ENCODE measurements around the gene SCN5A. TPM values are rescaled to one million over a fixed set of nuclear protein-coding genes. Genes with fewer than 3 reads are reported as not detected.

Gene SCN5A
- total RNA-seq, 1 experiment from 2014 or later, result 13.6 TPM

DNA sequence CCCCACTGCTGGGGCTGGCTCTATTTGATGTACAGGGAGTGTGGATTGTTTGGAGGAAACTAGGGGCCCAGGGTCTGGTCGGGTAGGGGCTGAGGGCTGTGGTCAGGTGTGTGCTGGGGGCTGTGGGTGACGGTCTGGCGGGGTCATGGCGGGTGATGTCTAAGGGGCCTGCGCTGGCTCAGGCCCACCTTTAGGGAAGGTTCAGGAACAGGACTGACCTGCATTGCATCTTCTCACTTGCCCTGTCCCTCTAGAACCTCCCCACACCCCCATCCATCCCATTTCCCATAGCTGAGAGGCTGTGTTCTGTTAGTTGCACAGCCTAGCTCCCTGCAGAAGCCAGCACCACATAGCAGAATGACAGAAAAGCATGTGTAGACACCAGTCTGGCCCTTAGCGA, 39.1 kb downstream of the SCN5A start:
- Mint-ChIP-seq H3K9me3 (no peaks in the 10 kb centered on the region), H3K36me3 (no peaks in the 10 kb centered on the region), H3K27me3 (ENCODE audit: low read depth) (no peaks in the 10 kb centered on the region), H3K27ac (no peak overlapping the region), H3K4me3 (no peak overlapping the region), H3K4me1 (no peaks in the 10 kb centered on the region)
- ChIA-PET CTCF (interaction anchor here (0.9 to 1.5 kb wide), 2 partner anchors 13 to 89 kb away, joined by 3 to 4 read pairs; no protein-coding TSS in a partner anchor), POLR2A (no interaction called here)
- DNase-seq (ENCODE audit: low spot score) (no peak), ATAC-seq (no peak)
- TF ChIP-seq, protein P1, sequence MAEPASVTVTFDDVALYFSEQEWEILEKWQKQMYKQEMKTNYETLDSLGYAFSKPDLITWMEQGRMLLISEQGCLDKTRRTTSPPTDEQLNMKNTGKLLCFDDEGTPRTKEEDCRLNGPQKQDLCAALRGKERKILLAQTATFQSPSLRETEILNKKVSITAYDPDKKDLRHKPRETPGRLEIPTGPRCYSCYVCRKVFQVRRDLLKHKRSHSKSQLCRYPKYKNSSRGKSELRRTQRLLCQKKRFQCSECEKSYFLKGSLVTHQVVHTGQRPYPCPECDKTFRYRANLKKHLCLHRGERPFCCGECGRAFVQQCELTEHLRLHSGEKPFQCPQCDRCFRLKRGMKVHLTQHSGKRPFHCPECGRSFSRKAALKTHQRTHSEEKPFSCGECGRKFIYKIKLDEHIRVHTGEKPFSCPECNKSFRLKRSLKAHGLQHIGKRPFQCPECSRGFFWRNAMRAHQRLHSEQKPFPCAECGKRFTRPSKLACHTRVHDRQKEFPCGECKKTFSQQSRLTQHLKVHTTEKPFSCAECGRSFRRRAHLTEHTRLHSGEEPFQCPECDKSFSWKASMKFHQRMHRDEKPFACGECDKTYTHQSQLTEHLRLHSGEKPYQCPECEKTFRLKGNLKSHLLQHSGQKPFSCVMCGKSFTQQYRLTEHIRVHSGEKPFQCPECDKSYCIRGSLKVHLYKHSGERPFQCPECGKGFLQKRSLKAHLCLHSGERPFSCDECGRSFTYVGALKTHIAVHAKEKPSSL (CRISPR knock-in tag; conservative IDR thresholded peaks at IDR 0.05), result no peak
- no peak for TF ChIP-seq ZBTB21 (CRISPR knock-in tag; IDR thresholded peaks at IDR 0.05; ENCODE audit: borderline replicate concordance)
- TF ChIP-seq ZNF138 (CRISPR knock-in tag; conservative IDR thresholded peaks at IDR 0.05), result no peak
- no peak for TF ChIP-seq TEAD1 (CRISPR knock-in tag; IDR thresholded peaks at IDR 0.05)
- TF ChIP-seq NFE2L1 (CRISPR knock-in tag; IDR thresholded peaks at IDR 0.05), result no peak
- no peak for TF ChIP-seq FOXP1 (CRISPR knock-in tag; IDR thresholded peaks at IDR 0.05; ENCODE audit: borderline replicate concordance)
- TF ChIP-seq, protein P2, sequence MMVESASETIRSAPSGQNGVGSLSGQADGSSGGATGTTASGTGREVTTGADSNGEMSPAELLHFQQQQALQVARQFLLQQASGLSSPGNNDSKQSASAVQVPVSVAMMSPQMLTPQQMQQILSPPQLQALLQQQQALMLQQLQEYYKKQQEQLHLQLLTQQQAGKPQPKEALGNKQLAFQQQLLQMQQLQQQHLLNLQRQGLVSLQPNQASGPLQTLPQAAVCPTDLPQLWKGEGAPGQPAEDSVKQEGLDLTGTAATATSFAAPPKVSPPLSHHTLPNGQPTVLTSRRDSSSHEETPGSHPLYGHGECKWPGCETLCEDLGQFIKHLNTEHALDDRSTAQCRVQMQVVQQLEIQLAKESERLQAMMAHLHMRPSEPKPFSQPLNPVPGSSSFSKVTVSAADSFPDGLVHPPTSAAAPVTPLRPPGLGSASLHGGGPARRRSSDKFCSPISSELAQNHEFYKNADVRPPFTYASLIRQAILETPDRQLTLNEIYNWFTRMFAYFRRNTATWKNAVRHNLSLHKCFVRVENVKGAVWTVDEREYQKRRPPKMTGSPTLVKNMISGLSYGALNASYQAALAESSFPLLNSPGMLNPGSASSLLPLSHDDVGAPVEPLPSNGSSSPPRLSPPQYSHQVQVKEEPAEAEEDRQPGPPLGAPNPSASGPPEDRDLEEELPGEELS (CRISPR knock-in tag; IDR thresholded peaks at IDR 0.05), result no peak
- TF ChIP-seq JUN (CRISPR knock-in tag; IDR thresholded peaks at IDR 0.05), result no peak
- TF ChIP-seq JAZF1 (CRISPR knock-in tag; IDR thresholded peaks at IDR 0.05), result no peak
- no peak for TF ChIP-seq CBFB (CRISPR knock-in tag; IDR thresholded peaks at IDR 0.05; ENCODE audit: low read depth)
- TF ChIP-seq GTF2I (CRISPR knock-in tag; conservative IDR thresholded peaks at IDR 0.05), result no peak
- TF ChIP-seq TP53 (CRISPR knock-in tag; IDR thresholded peaks at IDR 0.05), result no peak
- TF ChIP-seq, protein P3, sequence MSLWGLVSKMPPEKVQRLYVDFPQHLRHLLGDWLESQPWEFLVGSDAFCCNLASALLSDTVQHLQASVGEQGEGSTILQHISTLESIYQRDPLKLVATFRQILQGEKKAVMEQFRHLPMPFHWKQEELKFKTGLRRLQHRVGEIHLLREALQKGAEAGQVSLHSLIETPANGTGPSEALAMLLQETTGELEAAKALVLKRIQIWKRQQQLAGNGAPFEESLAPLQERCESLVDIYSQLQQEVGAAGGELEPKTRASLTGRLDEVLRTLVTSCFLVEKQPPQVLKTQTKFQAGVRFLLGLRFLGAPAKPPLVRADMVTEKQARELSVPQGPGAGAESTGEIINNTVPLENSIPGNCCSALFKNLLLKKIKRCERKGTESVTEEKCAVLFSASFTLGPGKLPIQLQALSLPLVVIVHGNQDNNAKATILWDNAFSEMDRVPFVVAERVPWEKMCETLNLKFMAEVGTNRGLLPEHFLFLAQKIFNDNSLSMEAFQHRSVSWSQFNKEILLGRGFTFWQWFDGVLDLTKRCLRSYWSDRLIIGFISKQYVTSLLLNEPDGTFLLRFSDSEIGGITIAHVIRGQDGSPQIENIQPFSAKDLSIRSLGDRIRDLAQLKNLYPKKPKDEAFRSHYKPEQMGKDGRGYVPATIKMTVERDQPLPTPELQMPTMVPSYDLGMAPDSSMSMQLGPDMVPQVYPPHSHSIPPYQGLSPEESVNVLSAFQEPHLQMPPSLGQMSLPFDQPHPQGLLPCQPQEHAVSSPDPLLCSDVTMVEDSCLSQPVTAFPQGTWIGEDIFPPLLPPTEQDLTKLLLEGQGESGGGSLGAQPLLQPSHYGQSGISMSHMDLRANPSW (CRISPR knock-in tag; conservative IDR thresholded peaks at IDR 0.05; ENCODE audit: low read depth), result no peak
- TF ChIP-seq ZNF671 (CRISPR knock-in tag; IDR thresholded peaks at IDR 0.05), result no peak
- no peak for TF ChIP-seq RORB (CRISPR knock-in tag; IDR thresholded peaks at IDR 0.05)

DNA sequence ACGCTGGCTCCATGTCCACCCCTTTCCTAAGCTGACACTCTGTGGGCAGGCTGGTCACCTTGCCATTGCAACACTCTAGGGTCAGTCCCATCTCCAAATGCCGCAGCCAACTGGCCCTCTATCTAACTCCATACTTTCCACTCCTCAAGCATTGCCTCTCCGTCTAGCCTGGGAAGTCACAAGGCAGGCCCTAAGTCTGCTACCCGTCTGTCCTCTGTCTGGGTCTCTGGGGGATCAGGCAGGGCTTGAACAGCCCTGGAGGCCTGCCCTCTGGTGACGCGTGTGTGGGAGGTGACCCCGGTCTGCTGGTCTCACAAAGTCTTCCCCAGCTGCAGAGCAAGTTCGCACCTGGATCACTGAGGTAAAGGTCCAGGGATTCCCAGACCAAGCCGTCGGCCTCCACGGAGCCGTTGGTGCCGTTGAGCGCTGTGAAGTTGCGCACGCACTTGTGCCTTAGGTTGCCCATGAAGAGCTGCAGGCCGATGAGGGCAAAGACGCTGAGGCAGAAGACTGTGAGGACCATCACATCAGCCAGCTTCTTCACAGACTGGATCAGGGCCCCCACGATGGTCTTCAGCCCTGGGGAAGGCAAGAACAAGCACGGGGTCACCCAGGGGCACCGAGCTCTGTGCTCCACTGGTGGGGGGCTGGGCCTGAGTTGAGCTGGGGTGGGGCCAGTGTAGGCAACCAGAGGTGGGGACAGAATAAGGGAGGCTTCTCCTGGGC, 39.9 kb downstream of the SCN5A start:
- Mint-ChIP-seq H3K36me3 (no peaks in the 10 kb centered on the region), H3K4me3 (no peak overlapping the region), H3K4me1 (no peaks in the 10 kb centered on the region), H3K9me3 (no peaks in the 10 kb centered on the region), H3K27me3 (ENCODE audit: low read depth) (no peaks in the 10 kb centered on the region), H3K27ac (no peak overlapping the region)
- DNase-seq (ENCODE audit: low spot score), result no peak
- ChIA-PET CTCF (interaction anchor here (0.9 to 1.5 kb wide), 2 partner anchors 14 to 88 kb away, joined by 3 to 4 read pairs; no protein-coding TSS in a partner anchor), POLR2A (no interaction called here)
- no peak for ATAC-seq
- TF ChIP-seq, protein P4, sequence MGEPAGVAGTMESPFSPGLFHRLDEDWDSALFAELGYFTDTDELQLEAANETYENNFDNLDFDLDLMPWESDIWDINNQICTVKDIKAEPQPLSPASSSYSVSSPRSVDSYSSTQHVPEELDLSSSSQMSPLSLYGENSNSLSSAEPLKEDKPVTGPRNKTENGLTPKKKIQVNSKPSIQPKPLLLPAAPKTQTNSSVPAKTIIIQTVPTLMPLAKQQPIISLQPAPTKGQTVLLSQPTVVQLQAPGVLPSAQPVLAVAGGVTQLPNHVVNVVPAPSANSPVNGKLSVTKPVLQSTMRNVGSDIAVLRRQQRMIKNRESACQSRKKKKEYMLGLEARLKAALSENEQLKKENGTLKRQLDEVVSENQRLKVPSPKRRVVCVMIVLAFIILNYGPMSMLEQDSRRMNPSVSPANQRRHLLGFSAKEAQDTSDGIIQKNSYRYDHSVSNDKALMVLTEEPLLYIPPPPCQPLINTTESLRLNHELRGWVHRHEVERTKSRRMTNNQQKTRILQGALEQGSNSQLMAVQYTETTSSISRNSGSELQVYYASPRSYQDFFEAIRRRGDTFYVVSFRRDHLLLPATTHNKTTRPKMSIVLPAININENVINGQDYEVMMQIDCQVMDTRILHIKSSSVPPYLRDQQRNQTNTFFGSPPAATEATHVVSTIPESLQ (CRISPR knock-in tag; IDR thresholded peaks at IDR 0.05), result no peak
- TF ChIP-seq CREB1 (CRISPR knock-in tag; IDR thresholded peaks at IDR 0.05), result no peak
- TF ChIP-seq, protein P5, sequence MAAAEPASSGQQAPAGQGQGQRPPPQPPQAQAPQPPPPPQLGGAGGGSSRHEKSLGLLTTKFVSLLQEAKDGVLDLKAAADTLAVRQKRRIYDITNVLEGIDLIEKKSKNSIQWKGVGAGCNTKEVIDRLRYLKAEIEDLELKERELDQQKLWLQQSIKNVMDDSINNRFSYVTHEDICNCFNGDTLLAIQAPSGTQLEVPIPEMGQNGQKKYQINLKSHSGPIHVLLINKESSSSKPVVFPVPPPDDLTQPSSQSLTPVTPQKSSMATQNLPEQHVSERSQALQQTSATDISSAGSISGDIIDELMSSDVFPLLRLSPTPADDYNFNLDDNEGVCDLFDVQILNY (CRISPR knock-in tag; IDR thresholded peaks at IDR 0.05), result no peak
- TF ChIP-seq, protein P3 (CRISPR knock-in tag; conservative IDR thresholded peaks at IDR 0.05; ENCODE audit: low read depth), result no peak

All from WTC11 (cell line).